Stimulated activated memory B cell treated with anti-CD40 and anti-IgM and Interleukin-4, amounts not matched to agents 10 μg/mL and 1 μg/mL and 100 μg/mL, for 72 hours (primary cell): ENCODE measurements around the gene EPHX1.
A peak's percentile ranks its signal among the peaks of the same experiment; 100 is the strongest.

Experiments used
- ATAC-seq: fragments of 150-1000 bp; cut with Tn5 transposase; 2 replicates; pipeline ENCODE4 v1.10.0; 2021
- H3K27ac Mint-ChIP-seq: one replicate; pipeline ENCODE4 v1.8.0; 2022; ENCODE audit warnings: mild to moderate bottlenecking, mixed read lengths
- H3K27me3 Mint-ChIP-seq: one replicate; pipeline ENCODE4 v1.8.0; 2022; ENCODE audit warnings: mixed read lengths
- H3K36me3 Mint-ChIP-seq: one replicate; pipeline ENCODE4 v1.8.0; 2022; ENCODE audit warnings: mixed read lengths
- H3K4me1 Mint-ChIP-seq: one replicate; pipeline ENCODE4 v1.8.0; 2022; ENCODE audit warnings: mixed read lengths
- H3K4me3 Mint-ChIP-seq: one replicate; pipeline ENCODE4 v1.8.0; 2022; ENCODE audit warnings: mild to moderate bottlenecking, moderate library complexity, mixed read lengths
- H3K9me3 Mint-ChIP-seq: one replicate; pipeline ENCODE4 v1.8.0; 2022; ENCODE audit warnings: mixed read lengths

The EPHX1 gene

DNA sequence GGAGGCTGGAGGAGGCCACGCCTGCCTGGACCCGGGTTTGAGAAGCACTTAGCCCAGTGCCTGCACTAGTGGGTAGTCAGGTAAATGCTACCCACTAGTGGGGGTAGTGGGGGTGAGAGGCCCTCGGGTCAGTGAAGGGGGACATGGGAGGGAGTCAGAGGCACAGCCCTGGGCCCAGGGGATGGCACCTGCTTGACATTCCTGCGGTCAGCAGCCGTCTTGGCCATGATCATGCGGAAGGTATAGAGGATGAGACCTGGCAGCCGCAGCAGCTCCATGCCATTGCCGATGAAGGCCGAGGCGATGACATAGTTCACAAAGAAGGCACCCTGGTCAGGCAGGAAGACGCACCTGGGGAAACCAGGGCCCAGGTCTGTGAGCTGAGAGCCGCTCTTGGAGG is 43.5 kb downstream of the EPHX1 start:
- no peaks in the 10 kb centered on the region for H3K27me3 Mint-ChIP-seq
- no peaks in the 10 kb centered on the region for H3K9me3 Mint-ChIP-seq
- no peak for ATAC-seq
- no peak overlapping the region for H3K4me3 Mint-ChIP-seq
- peaks cover 55% of the 10 kb centered on the region for H3K36me3 Mint-ChIP-seq
- peak overlapping the region; percentile 87 for H3K27ac Mint-ChIP-seq
- H3K4me1 Mint-ChIP-seq: peaks cover 44% of the 10 kb centered on the region

DNA sequence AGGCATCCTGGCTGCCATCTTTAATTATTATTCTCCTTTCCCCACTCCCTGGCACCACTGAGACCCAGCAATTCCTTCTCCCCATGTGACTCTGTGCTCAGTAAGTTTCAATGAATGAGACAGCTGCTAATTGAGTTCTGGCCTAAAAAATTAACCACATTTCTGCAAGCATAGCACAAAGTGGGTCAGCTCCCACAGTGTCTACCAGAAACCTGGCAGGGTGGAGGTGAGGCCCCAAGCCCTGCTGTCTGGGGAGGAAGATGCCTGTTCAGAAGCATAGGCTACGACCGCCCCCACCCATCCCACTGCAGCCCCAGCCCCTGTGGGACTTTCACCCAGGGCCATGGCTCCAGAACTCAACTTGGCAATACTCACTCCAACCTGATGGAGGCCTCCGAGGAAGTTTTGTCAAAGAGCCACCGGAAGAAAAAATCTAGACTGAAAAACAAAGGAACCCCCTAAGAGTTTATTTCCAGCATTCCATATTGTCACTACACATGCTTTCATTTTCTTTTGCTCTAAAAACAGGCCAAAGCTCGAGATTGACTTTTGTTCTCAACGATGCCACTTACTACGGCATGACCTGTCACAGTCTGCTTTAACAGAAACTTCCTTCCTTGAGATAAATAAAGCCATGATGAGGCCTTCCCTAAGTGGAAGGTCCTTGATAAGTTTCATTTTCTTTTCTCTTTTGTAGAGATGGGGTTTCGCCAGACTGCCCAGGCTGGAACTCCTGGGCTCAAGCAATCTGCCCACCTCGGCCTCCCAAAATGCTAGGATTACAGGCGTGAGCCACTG is 45.8 kb downstream of the EPHX1 start:
- no peak overlapping the region for H3K27ac Mint-ChIP-seq
- ATAC-seq: no peak
- no peaks in the 10 kb centered on the region for H3K27me3 Mint-ChIP-seq
- H3K4me1 Mint-ChIP-seq: peaks cover 25% of the 10 kb centered on the region
- H3K9me3 Mint-ChIP-seq: no peaks in the 10 kb centered on the region
- H3K4me3 Mint-ChIP-seq: no peak overlapping the region
- H3K36me3 Mint-ChIP-seq: peaks cover 61% of the 10 kb centered on the region

DNA sequence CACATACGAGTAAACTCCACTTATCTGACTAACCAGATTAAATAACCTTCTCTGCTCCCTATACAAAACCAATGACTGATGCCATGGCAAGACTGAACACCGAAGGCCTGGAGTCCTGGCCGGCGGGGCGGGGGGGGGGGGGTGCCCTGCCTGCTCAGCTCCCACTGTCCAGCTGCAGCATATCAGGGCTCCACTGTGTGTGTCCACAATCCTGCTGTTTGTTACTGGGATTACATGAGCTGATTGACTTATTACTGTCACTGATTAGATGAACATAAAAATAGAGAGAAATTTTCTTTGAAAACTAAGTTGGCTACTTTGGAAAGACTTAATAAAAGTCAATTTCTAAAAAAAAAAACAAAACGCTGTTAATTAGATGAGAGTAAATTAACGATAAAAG is 47.3 kb downstream of the EPHX1 start:
- no peaks in the 10 kb centered on the region for H3K27me3 Mint-ChIP-seq
- H3K36me3 Mint-ChIP-seq: peaks cover 64% of the 10 kb centered on the region
- H3K9me3 Mint-ChIP-seq: no peaks in the 10 kb centered on the region
- peaks cover 18% of the 10 kb centered on the region for H3K4me1 Mint-ChIP-seq
- ATAC-seq: no peak
- no peak overlapping the region for H3K27ac Mint-ChIP-seq
- H3K4me3 Mint-ChIP-seq: no peak overlapping the region

DNA sequence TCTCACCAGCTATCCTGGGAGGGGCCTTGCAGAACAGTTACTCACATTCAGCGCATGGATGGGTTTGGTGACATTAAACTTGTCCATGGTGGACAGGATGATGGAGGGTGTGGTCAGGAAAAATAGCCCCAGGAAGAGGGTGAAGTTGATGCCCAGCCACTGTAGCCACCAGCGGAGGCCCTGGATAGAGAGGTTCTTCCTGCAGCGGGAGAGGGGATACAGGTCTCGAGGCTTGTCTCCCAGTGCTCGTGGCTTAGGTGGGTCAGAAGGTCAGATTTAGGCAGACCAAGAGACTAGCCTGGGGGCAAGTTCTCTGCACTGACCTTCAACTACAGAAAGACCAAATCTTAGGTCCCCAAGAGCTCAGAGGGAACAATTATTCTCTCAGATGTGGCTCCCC is 49.2 kb downstream of the EPHX1 start:
- Mint-ChIP-seq H3K9me3 (no peaks in the 10 kb centered on the region), H3K27me3 (no peaks in the 10 kb centered on the region), H3K4me3 (no peak overlapping the region), H3K27ac (no peak overlapping the region), H3K4me1 (peaks cover 4% of the 10 kb centered on the region), H3K36me3 (peaks cover 53% of the 10 kb centered on the region)
- no peak for ATAC-seq

DNA sequence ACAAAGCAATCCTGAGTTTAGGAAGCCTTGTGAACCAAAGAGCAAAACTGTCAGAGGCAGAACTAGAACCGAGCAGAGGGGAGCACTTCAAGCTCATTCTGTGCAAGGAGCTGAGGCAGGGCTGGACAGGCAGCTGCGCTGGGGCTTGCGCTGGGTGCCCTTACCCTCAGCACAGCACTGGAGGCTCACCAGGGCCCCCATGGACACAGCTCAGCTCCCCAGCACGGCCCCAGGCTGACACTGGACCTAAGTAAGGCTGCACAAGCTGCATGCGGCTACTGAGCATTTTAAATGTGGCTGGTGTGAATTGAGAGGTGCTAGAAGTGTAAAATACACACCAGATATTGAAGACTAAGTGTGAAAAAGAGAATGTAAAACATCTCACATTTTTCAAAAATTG is 50.2 kb downstream of the EPHX1 start:
- H3K27me3 Mint-ChIP-seq: no peaks in the 10 kb centered on the region
- peaks cover 46% of the 10 kb centered on the region for H3K36me3 Mint-ChIP-seq
- H3K4me1 Mint-ChIP-seq: peaks cover 4% of the 10 kb centered on the region
- no peak for ATAC-seq
- no peak overlapping the region for H3K4me3 Mint-ChIP-seq
- no peaks in the 10 kb centered on the region for H3K9me3 Mint-ChIP-seq
- no peak overlapping the region for H3K27ac Mint-ChIP-seq

DNA sequence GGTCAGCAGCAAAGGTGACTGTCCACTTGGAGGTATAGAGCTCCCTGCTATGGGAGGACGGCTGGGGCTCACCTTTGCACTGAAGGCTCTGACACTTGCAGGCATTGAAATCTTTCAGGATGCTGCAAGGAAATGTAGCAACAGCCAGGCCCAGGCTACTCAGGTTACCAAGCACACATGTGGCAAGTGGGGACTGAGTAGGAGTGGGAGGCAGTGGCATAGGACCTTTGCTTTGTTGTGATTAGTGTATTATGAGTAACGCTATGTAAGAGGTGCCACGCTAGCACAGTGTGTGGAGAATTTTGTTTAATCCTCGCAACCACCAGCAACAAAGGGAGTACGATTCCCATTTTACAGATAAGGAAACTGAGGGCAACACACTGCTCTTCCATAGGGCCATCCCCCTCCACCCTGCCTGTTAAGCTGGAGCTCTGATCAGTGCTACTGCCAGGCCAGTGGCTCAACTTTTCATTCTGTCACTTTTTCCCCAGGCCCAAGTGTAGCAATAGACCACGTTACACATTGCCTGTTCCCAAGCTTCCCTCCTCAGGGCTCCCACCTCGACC is 51.0 kb downstream of the EPHX1 start:
- no peak for ATAC-seq
- H3K9me3 Mint-ChIP-seq: no peaks in the 10 kb centered on the region
- no peak overlapping the region for H3K27ac Mint-ChIP-seq
- peaks cover 8% of the 10 kb centered on the region for H3K4me1 Mint-ChIP-seq
- H3K27me3 Mint-ChIP-seq: no peaks in the 10 kb centered on the region
- H3K4me3 Mint-ChIP-seq: no peak overlapping the region
- H3K36me3 Mint-ChIP-seq: peaks cover 41% of the 10 kb centered on the region

DNA sequence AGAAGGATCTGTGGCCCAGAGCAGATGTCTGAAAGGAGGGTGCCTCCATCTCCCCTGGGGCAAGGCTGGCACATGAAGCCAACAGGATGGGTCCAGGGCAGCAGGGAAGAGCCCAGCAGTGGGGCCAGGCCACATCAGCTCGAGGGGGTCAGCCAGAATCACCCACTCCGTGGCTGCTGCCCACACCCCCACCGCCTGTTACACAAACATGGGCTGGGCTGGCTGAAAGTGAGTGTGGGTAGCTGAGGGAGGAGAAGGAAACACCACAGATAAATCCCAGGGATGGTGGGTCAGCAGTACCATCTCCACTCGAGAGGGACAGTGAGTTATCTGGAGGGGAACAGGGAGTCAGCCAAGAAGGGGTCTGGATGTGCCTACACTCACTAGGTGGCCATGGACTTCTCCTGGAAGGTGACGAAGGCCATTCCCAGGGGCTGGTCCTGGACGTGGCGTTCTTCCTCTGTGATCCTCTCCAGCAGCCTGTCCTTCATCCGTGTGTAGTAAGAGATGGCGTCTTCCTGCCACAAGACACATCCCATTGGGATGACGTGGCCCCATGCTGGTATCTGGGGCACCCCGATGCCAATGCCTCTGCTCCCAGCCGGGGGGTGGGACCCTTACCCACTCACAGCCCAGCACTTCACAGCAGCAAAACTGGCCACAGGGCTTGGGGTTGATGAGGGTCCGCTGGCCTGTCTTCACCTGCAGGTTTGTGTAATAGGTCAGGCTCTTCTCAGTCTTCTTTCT is 52.1 kb downstream of the EPHX1 start:
- no peak overlapping the region for H3K4me3 Mint-ChIP-seq
- no peak overlapping the region for H3K27ac Mint-ChIP-seq
- peaks cover 43% of the 10 kb centered on the region for H3K36me3 Mint-ChIP-seq
- peaks cover 14% of the 10 kb centered on the region for H3K4me1 Mint-ChIP-seq
- H3K9me3 Mint-ChIP-seq: no peaks in the 10 kb centered on the region
- H3K27me3 Mint-ChIP-seq: no peaks in the 10 kb centered on the region
- ATAC-seq: no peak

DNA sequence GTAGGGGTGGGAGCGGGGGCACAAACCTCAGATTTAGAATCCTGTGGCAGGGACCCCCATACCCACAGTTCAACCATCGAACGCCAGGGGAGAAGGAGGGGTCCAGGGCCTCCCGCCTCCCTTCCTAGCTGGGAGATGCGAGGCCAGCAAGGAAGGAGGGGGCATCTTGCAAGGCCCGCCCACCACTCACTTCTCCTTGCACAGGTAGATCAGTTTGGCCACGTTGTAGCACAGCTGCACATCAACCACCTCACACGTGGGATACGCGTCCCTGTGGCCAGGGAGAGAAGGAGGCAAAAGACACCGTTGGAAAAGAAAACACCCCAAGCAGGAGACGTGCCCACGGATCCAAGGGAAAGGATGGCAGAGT is 52.6 kb downstream of the EPHX1 start:
- no peak overlapping the region for H3K27ac Mint-ChIP-seq
- no peaks in the 10 kb centered on the region for H3K9me3 Mint-ChIP-seq
- peaks cover 46% of the 10 kb centered on the region for H3K36me3 Mint-ChIP-seq

DNA sequence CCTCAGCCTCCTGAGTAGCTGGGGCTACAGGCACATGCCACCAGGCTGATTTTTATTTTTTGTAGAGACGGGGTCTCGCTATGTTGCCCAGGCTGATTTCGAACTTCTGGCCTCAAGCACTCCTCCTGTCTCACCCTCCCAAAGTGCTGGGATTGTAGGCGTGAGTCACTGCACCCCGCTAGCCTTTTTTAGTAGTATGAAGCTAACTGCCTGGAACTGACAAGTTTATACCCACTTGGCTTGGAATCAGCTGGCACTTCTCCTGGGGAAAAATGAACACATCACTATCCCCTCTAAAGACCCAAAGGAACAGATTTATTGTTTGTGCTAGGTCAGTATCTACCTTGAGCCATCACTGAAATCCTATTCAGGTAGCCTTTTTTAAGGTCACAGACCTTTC is 53.2 kb downstream of the EPHX1 start:
- Mint-ChIP-seq H3K9me3 (no peaks in the 10 kb centered on the region), H3K27ac (no peak overlapping the region), H3K27me3 (no peaks in the 10 kb centered on the region), H3K36me3 (peaks cover 51% of the 10 kb centered on the region), H3K4me1 (peaks cover 17% of the 10 kb centered on the region), H3K4me3 (no peak overlapping the region)
- no peak for ATAC-seq

More for the DNA sequence above, 52.6 kb downstream of the EPHX1 start:
- ATAC-seq: no peak
- H3K4me1 Mint-ChIP-seq: peaks cover 17% of the 10 kb centered on the region
- H3K4me3 Mint-ChIP-seq: no peak overlapping the region
- no peaks in the 10 kb centered on the region for H3K27me3 Mint-ChIP-seq

DNA sequence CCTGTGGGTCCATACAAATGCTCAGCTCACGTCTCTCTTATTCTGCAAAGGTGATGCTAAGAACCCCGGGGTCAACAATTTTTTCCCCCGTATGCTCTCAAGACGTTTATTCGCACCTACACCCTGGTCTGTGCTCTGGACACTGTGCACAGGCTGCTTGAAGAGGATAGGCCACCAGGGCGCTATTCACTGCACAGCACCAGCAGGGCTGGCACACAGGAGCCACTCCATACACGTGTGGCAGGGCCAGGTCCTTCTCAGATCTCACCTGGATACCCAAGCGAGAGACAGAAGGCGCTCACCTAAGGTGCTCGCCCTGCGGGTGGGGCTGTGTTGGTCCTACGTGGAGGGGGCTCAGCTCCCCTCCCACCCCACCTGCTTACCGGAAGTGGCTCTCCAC is 55.6 kb downstream of the EPHX1 start:
- H3K36me3 Mint-ChIP-seq: peaks cover 54% of the 10 kb centered on the region
- H3K9me3 Mint-ChIP-seq: no peaks in the 10 kb centered on the region
- H3K4me3 Mint-ChIP-seq: no peak overlapping the region
- peak overlapping the region; percentile 72 for H3K27ac Mint-ChIP-seq
- H3K27me3 Mint-ChIP-seq: no peaks in the 10 kb centered on the region
- H3K4me1 Mint-ChIP-seq: peaks cover 17% of the 10 kb centered on the region
- peak; percentile 32 for ATAC-seq

DNA sequence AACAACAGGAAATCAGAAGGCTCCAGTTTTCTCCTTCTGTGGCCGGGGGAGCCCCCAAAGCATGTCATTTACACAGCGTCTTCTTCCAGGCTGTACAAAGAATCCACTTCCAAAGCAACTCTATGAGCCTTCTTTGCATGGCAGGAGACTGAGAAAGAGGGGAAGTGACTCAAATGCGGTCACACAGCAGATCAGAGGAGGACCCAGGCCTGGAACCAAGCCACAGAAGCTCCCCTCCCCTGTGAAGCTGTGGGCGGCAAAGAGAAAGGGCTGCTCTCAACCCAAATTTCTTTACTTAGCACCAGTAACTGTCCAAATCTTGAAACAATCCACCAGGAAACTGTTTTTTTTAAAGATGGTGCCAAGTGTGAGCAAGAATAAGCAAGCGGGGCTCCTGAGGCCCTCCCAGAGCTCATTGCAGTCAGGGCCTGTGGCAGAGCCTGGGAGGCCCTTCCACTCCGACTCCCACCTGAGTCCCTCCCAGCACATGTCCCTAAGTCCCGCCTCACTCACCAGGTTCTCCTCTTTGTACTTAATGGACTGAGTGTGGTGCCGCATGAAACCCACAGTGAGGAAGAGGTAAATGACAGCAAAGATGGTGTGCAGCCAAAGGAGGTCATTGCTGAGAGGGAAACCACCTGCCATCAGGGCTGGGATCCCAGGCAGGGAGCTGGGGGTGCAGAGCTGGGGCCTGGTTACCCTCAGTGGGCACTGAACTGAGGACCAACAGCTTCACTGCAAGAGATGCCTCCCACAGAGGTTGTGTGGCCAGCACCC is 56.3 kb downstream of the EPHX1 start:
- Mint-ChIP-seq H3K4me3 (no peak overlapping the region), H3K4me1 (peaks cover 17% of the 10 kb centered on the region), H3K36me3 (peaks cover 54% of the 10 kb centered on the region), H3K27me3 (no peaks in the 10 kb centered on the region), H3K9me3 (no peaks in the 10 kb centered on the region), H3K27ac (peak overlapping the region; percentile 72)
- peak; percentile 90 for ATAC-seq

DNA sequence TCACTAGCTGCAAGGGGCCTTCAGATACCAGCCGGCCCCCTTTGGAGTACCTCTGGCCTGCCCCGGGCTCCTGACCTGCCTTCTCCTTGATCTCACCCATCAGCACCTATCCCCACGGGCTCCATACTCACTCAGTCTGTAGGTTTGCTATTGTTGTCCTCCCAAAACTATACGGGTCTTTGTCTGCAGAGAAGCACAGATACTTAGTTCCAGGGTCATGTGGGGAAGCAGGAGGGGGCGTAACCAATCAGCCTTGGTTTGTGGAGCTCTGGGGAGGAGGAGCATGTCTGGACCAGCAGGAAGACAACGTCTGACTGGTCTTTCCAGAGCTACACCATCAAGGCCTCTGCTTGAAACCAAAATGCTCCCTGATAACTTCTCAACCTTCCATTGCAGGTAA is 57.1 kb downstream of the EPHX1 start:
- H3K27ac Mint-ChIP-seq: peak overlapping the region; percentile 72
- no peaks in the 10 kb centered on the region for H3K9me3 Mint-ChIP-seq
- no peaks in the 10 kb centered on the region for H3K27me3 Mint-ChIP-seq
- no peak overlapping the region for H3K4me3 Mint-ChIP-seq
- no peak for ATAC-seq
- peaks cover 54% of the 10 kb centered on the region for H3K36me3 Mint-ChIP-seq
- H3K4me1 Mint-ChIP-seq: peaks cover 17% of the 10 kb centered on the region

DNA sequence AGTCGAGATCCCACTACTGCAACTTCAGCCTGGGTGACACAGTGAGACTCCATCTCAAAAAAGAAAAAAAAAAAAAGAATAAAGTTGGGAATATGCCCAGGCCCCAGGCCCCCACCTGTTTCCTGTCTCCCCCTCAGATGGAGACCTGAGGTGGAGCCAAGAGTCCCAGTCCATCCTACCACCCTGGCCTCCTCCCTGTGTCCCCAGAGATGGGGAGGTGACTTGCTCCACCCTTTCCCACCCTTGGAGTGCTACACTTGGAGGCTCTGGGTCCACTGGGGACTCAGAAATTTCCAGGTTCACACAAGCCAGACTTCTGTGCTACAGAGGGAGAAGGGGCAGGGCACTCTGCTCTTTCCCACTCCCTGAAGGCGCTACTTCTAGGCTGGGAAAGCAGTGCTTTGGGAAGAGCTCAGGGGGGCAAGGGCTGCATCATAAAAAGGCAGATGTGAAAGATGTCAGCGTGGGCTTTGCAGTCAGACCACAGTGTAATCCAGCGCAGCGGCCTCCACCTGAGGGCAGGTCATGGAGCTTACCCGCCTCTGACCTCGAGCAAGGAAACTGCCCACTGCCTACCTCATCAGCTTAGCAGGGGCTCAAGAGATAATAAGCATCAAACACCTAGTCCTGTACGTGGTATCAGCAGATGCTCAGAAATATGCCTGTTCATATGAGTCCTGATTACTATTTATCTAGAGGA is 58.9 kb downstream of the EPHX1 start:
- Mint-ChIP-seq H3K36me3 (peaks cover 52% of the 10 kb centered on the region), H3K4me1 (peaks cover 17% of the 10 kb centered on the region), H3K27me3 (no peaks in the 10 kb centered on the region), H3K4me3 (no peak overlapping the region), H3K27ac (no peak overlapping the region), H3K9me3 (no peaks in the 10 kb centered on the region)
- ATAC-seq: no peak

DNA sequence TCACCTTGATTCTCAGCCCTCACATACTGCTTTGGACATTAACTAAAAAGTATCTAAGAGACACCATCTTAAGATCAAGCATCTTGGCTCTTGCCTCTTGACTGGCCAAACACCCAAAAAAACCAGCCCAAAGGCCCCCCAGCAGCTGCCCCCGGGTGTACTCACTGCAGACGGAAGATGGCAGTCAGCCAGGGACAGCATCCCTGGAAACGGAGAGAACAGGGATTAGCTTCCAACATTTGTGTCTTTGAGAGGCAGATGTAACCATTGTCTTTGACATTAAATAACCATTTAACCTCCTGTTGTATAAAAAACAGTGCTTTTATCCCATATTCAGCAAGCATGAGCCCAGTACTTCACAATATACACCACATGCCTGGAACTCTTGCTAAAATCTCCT is 61.0 kb downstream of the EPHX1 start:
- Mint-ChIP-seq H3K27me3 (no peaks in the 10 kb centered on the region), H3K9me3 (no peaks in the 10 kb centered on the region), H3K4me3 (no peak overlapping the region), H3K27ac (no peak overlapping the region), H3K36me3 (peaks cover 58% of the 10 kb centered on the region), H3K4me1 (peaks cover 13% of the 10 kb centered on the region)
- no peak for ATAC-seq
